CD4-positive, alpha-beta T cell treated with Interleukin-21 for 1 hour (primary cell): ENCODE results near the gene GRID1.

Experiments
- DNase-seq: peaks from one replicate; pipeline ENCODE4 v3.0.0-alpha.2; 2020

The GRID1 gene

DNA sequence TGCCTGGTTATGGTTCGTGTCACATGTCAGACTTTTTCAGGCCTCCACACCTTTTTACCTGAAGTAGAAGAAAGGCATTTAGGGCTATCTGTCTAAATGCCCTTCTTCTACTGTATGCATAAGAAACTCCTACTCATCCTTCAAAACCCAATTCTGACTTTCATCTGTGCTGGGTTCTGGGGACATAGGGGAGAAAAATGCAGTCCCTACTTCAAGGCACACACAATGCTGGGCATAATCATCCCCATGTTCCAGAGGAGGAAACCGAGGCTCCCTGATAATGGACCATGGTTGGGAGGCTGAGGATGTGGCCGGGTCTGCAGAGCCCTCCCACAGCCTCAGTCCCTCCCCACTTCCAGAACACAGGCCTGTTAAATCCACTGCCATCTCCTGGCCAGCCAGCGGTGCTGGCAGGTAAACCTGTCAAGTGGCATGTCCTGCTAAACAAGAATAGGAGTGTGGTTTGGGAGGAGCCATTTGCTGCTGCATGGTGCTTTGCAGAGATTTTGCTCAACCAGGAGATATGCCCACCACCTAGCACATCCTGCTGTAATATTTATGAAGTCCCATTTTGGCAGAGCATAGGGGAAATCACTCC is 32.0 kb downstream of the GRID1 start:
- DNase-seq: no peak

DNA sequence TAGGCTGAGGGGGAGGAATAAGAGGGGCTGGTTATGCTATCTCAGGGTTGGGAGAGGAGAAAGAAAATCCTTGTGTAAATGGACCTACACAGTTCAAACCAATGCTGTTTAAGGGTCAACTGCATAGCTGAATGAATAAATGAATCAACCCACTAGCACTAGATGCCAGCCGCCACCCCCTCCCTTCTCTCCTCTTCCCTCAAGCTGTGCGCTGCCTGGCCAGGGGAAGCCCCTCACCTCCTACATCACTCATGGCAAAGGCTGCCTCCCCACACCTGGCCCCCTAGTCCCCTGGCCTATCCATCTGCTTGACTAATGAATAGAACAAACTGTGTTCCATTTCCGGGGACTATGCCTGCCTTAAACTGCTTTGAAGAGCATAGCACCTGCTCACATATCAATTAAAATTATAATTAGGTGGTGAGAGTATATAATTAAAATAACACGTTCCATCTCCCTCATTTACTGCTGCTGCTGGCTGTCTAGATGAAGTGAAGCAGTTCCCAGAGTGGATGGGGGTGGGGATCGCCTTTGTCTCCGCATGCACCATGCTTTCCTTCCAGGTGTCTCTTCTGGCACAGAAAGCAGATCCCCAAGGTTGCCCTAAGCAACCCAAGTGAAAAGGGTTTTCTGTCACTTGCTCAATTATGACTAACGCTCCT is 32.6 kb downstream of the GRID1 start:
- no peak for DNase-seq

DNA sequence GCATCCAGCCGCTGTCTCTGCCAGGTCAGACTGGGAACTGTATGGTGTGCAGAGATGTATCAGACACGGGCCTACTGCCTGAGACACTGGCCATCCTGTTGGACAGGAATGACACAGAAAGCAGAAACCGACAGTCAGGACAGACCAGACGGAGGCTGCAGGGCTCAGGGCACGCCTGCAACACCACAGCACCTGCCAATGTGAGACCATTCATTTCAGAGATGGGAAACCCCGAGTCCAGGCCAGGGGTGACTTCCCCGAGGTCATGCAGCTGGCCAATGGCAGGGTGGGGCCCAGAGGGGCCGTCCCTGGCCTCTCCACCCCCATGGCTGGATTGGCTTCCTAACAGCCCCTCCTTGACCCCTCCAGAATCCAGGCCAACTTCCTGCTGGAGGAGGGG is 34.7 kb downstream of the GRID1 start:
- no peak for DNase-seq

DNA sequence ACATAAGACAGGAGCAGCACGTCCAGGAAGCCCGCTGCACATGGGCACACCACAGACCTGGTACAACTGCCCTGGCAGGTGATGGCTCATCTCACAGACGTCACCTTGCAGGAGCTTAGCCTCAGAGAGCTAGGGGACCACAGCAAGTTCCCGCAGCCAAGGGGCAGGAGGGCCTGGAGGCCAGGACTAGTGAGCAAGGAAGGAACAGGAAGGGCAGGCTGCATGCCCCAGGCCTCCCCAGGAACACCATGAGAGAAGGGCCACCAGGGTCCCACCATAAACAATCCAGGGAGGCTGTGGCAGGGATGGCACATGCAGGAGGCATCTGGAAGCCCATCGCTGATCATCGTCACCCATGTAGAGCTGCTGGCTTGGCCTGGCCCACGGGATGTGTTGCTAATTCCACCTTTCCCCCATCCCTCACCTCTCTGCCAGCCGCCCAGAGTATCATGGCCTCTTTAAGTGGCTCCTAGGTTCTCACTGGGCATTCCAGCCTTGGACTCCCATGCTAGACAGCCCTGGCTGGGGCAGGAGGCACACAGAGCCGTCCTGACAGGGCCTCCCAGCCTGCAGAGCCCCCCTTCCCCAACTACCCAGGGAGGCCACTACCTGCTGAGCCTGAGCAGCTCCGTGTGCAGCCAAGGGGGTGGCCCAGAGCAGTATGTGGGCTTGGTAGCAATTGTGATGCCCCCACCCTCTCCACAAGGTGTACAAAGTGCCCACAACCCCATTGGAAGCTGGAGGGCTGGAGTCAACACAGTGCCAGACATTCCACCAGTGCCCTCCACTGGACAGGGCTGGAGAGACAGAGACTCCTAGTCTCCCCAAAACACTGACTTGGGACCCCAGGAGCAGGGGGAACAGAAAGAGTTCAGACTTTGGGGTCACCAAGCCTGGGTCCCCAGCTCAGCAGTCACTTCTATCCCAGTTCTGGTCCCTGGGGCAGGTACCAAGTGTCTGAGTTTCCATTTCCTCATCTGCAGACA is 35.5 kb downstream of the GRID1 start:
- DNase-seq: no peak

DNA sequence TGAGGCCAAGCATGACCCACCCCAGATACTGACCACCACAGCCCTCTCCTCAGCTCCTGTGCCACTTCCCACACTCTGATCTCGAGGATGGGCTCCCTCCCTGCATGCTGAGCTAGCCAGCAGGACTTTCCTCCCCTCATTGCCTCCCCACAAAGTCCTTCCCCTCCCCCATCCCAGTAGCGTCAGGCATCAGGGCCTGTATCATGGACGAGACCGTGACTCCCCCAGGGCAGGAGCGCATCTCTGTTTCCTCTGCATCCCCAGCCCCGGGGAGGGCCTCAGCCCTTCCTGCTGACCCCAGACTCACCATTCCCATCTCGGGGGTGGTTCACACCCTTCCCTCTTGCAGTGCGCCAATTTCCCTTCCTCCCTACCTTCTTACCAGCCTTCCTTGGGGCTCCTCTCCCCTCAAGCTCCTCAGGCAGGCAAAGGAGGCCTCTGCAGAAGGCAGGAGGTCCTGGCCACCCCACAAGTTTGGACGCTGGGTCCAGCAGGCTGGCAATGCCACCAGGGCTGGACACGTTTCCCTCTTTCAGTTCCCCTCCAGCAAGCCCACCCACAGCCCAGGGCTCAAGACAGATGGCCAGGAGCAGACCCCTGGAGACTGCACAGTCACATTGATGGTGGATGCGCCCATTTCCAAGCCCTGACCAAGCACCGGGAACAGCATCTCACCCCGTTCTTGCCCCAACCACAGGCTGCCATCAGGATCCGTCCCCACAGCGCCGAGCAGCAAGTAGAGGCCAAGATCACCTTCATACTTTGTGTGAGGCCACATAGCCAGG is 36.5 kb downstream of the GRID1 start:
- DNase-seq: no peak

DNA sequence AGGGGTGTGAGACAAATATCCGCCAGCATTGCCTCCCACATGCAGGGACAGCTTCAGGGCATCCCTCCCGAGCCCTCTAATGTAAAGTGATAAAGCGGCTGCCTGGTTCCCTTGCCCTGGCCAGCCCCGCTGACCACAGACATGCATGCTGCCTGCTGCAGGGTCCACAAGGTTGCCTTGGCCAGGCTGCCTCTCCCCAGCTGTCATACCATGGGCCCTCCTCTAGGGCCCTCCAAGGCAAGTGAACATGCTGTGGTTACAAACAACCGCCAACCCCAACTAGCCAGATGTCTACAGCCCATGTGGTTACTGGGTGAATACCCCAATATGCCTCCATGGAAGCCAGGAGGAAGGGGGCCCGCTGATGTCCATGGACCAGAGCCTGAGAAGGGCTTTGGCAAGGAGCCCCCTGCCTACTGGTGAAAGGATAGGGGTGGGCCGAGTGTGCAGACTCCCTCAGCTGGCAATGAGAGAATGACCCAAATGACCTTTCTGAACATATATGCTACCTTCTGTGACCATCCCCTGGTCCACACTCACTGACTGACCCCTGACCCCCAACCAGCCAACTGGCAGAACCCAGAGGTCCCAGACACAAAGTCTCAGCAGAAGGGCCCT is 37.4 kb downstream of the GRID1 start:
- DNase-seq: no peak

DNA sequence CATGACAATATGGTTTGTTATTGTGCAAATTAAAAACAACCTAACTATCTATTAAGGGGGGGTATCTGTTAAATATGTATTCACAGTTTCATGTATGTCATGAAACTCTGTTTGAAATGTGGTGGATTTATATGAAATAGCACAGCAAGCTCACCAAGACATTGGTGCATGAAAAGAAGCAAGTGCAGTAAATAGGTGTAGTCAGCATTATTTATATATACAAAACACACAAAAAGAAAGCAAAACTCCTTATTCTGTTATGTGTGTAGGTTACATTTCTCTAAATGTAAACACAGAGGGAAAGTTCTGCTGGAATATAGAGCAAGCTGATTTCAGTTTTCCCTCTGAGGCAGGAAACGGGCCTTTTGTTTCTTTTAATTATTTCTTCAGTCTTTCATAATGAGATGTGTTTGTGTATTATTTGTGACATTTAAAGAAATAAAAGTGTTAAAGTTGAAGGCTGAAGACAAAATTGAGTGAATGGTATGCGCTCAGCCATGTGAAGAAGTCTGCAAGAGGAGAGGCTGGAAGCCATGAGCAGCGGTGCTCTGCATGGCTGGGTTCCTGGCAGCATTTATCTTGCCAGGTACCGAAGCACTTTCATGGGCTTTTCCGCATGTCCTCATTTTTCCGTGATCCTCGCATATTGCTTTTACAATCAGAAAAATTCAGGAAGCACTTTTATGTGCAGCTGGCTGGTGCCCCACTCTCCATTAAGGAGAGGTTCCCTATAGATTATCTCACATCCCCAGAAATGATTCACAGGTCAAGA is 38.5 kb downstream of the GRID1 start:
- no peak for DNase-seq

DNA sequence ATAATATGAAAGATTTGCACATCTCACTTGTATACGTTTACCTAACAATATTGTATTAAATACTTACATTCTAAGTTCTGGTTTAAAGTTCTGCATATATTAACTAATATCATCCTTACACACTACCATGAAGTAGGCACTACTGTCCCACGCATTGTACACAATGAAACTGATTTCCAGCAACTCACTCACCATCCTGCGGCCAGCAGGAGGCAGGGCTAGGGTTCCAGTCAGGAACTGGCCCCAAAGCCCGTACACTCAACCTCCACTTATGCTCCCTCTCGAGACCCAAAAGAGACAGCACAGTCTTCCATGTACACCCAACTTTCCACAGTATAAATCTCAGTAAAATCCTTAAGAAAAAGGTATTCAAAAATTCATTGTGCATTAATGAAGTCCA is 41.4 kb downstream of the GRID1 start:
- DNase-seq: no peak

DNA sequence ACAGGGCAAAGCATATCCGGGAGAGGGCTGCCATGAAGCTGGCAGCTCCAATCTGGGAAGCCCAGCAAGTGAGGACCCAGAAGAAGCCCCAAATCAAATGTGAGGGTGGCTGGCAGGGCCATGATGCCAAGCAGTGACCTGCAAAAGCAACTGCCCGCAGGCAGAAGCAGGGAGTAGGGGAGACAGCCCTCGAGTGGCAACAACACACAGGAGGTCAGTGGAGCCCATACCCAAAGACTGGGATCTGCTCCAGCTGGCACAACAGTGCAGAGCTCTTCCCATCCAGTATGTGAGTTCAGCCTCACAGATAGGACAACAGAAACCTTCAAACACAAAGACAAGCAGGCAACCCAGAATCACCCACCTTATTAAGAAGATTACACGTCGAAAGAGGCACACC is 45.0 kb downstream of the GRID1 start:
- DNase-seq: no peak

DNA sequence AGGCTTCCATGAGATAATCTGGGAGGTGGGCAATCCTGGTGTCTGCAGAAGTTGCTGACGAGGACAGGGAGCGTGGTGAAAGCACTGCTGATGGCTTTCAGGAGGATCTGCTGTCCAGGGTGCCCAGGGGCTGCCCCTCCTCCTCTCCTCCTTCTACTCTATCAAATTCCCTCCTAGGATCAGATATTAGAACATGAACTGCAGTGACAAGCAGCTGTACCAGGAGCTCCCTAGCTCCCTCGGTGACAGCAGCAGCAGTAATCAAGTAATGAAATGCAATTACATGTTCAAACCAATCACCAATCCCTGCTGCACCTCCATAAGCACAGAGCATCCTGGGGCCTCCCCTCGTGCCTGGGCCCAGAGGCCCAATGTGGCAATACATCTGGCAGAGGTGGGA is 46.9 kb downstream of the GRID1 start:
- DNase-seq: no peak

DNA sequence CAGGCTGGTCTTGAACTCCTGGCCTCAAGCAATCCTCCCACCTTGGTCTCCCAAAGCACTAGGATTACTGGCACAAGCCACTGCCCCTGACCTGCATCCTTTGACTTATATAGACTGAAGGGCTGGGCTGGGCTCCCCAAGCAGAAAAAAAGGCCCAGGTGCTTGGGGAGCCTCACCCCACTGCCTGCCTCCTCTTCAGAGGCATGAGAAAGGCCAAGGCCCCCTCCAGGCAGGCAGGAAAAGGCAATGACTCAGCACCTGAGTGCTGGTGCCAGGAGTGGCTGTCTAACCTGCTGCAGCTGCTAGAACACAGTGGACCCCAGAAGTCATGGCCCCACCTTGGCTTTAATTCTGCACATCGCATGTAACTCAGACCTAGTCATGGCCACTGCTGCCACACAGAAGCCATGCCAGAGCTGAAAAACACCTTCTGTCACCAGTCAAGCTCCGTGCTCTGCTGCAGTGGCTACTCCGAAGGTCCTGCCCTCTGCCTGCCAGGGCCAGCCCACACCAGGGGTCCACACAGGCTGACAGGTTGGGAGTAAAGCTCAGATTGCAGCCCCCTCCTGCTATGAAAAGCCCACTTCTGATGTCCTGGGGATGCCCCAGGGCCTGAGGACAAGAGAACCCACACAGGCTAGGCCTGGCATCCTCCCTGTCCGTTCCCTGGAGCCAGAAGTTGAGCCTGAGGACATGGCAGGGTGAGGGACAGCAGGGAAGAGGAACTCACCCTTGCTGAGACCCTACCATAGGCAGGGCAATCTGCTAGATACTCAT is 48.5 kb downstream of the GRID1 start:
- DNase-seq: no peak

DNA sequence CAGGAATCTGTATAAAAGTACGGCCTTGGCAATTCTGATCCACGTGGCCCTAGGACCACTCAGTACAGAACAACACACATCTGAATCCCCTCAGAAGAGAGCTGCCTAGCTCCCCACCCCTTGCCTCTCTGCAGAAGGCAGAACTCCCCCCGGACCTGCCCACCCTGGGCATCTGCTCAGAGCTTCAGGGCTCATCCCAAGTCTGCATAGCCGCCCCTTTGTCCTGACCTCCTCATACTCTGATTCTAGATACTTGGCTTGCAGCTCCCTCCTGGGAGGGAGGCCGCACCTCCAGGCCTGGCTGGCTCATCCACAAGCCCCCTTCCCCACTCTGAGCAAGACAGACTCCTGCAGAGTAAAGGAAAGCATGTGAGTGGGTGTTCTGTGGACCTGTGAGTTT is 49.6 kb downstream of the GRID1 start:
- DNase-seq: no peak

DNA sequence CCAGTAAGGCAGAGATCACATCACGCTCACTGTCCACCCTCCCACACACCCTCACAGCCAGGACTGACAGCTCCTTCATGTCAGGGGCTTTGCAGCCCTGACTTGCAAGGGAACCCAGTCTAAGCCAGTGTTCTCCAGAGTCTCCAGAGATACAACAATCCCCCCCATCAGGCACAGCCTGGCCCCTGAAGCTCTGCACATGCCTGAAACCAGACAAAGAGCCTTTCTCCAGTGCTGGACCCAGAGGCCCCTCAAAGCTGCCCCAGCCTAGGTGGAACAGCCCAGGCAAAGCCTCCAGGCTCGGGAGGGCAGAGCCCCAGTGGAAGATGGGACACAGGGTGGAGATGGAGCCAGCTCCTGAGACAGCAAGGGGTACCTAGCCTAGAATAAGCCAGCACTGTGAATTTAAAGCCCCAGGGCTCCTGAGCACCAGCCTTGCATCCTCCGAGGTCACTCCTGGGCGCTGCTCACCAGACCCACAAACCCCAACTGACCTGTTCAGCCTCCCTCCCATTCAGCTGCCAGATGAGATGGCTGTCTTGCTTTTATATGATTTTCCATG is 50.2 kb downstream of the GRID1 start:
- DNase-seq: no peak

DNA sequence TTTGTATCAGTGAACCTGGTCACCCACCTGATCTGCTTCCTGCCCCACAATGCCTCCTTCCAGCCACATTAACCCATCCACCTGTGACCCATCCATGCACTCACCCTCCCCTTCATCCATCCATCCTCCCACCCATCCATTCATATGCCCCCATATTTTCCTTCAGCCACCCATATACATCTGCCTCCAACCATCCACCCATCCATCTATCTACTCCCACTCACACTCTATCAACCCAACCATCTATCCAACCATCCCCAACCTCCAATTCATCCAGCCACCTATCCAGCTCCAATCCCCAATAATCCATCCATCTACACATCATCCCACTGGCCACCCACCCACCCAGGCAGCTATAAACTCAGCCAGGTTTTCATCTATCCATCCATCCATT is 51.0 kb downstream of the GRID1 start:
- DNase-seq: no peak

DNA sequence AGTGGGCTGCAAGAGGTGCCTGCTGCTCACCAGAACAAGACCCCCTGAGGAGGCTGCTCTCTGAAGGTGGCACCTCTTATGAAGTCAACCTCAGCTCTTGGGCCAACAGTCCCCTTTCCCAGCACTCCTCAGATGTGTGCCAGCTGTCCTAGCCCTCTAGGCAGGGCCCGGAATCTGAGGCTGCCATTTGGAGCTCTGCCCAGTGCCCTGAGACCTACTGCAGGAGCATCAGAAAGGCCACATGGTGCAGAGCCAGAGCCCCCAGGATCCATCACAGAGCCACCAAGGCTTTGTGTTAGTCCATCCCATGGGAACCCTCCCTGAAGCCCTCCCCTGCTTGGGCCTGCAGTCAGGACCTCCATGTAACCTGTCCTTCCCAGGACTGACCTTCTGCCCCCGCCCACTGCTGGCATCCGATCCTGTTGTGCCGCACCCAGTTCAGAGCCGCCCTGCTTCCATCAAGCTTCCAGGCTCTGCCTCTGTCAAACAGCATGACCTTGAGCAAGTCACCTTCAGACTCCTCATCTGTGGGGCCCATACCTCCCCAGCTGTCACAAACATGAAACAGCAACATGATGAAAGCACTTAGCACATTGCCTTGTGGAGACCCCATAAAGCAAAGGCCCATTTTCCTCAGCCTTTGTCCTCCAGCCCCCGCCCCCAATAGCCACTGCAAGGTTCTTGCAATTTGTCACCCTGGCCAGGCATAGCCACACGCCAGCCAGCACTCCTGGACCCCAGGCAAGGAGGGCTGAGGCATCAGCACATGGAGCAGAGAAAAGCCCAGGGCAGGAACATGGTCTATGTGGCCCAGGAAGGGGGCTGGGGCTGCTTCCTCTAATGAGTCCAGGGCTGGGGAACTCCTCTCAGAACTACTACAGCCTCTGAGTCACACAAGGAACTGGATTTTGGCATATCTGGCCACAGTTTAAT is 51.7 kb downstream of the GRID1 start:
- no peak for DNase-seq

DNA sequence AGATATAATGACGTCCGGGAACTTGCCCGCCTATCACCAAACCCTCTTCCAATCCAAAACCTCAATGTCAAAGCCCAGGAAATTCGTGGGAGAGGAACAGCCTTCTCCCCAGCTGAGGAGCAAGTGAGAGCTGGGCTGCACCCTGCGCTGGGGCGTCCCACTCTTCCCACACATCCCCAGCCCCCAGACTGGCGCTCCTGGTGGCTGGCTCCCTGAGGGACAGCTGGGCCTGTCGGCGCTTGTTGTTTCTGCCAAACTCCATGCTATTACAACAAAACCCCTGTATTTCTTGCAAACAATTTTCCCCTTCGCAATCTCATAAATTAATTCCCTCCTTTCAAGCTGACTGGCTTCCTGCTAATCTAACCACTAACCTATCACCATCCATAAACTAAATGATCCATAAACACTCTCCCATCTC is 53.0 kb downstream of the GRID1 start:
- no peak for DNase-seq

DNA sequence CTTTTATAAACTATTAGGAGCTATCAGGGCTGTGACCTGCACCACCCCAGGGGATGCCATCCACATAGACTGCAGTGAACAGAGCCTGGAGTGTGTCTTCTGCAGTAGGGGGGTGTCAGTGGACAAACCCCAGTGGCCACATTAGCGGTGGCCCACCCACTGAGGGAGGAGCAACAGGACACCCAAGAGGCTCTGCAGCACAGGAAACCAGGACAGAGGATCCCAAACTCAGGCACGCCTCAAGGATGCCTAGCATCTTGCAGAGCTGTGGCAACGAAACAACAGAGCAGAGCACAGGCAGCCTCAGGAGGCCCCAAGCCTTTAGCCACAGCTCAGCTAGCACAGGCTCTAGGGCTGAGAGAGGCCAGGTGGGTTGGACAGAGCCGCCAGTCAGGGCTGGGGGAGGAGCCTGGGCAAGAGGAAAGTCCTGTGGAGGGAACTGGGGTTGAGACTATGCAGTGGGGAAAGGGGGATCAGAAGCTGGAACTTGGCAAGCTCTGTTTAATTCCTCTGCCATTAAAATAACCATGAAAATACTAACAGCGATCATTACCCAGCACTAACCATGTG is 53.8 kb downstream of the GRID1 start:
- no peak for DNase-seq

DNA sequence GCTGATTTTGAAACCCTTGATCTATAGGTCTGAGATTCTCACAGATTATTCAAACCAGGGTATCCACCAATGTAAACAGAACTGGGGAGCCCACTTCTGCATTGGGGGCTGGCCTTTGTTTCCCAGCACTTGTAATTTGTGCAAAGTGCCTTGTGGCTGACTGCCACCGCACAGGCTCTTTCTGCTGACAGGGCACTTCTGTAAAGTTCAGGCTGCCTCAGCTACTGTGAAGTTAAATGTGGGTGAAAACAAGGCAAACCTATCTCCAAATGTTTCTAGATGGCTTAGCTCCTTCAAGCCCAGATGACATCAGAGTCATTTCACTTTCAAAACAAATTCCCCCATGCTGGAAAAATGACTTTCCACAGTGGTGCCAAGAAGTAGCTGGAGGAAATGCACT is 54.7 kb downstream of the GRID1 start:
- DNase-seq: no peak

DNA sequence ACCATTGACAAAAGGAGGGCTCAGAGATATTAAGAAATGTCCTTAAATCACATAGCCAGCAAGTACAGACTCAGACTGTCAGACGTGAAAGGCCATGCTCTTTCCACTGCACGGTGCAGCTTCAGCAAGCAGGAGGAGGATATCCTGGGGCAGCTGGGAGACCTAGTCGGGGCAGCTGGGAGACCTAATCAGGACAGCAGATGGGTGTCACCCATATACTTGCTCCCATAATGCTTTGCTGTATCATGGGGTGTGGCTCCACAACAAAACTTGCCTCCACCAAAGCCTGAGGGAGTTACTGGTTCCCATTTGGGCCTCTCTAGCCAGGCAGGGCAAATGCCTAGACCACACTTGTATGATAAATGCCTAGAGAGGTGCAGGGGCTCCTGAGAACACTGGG is 55.4 kb downstream of the GRID1 start:
- DNase-seq: no peak
